Measurements from ENCODE around the gene RFX7.

Gene RFX7

GRCh38 chr15:56052395-56053045 is 191.2 kb downstream of the RFX7 start:
- DNase-seq = no peak
- Mint-ChIP-seq H3K36me3 (ENCODE audit: low read depth) (no peaks in the 10 kb centered on the region), H3K27ac (no peak overlapping the region), H3K9me3 (no peaks in the 10 kb centered on the region), H3K4me3 (no peak overlapping the region), H3K27me3 (ENCODE audit: low read depth, poor library complexity) (peaks cover 4% of the 10 kb centered on the region), H3K4me1 (peaks cover 8% of the 10 kb centered on the region)
- TF ChIP-seq, protein P1, sequence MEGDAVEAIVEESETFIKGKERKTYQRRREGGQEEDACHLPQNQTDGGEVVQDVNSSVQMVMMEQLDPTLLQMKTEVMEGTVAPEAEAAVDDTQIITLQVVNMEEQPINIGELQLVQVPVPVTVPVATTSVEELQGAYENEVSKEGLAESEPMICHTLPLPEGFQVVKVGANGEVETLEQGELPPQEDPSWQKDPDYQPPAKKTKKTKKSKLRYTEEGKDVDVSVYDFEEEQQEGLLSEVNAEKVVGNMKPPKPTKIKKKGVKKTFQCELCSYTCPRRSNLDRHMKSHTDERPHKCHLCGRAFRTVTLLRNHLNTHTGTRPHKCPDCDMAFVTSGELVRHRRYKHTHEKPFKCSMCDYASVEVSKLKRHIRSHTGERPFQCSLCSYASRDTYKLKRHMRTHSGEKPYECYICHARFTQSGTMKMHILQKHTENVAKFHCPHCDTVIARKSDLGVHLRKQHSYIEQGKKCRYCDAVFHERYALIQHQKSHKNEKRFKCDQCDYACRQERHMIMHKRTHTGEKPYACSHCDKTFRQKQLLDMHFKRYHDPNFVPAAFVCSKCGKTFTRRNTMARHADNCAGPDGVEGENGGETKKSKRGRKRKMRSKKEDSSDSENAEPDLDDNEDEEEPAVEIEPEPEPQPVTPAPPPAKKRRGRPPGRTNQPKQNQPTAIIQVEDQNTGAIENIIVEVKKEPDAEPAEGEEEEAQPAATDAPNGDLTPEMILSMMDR (IDR thresholded peaks at IDR 0.05) = peak; percentile 78

DNA sequence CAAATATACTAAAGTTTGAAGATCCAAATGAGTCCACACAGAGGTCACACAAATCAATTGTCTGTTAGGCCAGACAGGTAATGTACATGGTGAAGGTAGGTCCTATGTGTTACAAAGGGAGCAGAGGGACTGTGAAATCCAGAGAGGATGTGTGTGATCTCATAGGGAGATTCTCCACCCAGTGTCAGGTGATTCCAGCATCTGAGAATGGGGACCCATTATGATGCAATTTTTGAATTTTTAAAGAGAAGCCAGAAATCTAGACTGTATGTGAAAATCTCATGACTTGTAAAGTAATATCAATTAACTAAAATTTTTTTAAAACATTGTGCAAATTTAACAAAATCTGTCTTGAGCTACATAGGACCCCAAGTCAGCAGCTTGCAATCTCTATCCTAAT is 192.0 kb downstream of the RFX7 start:
- peaks cover 2% of the 10 kb centered on the region for H3K9me3 Mint-ChIP-seq
- H3K4me1 Mint-ChIP-seq = peaks cover 8% of the 10 kb centered on the region
- no peak for DNase-seq
- peaks cover 4% of the 10 kb centered on the region for H3K27me3 Mint-ChIP-seq (ENCODE audit: low read depth, poor library complexity)
- TF ChIP-seq, protein P1 (IDR thresholded peaks at IDR 0.05) = no peak
- no peaks in the 10 kb centered on the region for H3K36me3 Mint-ChIP-seq (ENCODE audit: low read depth)
- no peak overlapping the region for H3K27ac Mint-ChIP-seq
- H3K4me3 Mint-ChIP-seq = no peak overlapping the region

- no peaks in the 10 kb centered on the region for H3K36me3 Mint-ChIP-seq (ENCODE audit: low read depth)
- no peak overlapping the region for H3K4me3 Mint-ChIP-seq
- peaks cover 8% of the 10 kb centered on the region for H3K4me1 Mint-ChIP-seq
- no peak overlapping the region for H3K27ac Mint-ChIP-seq
- no peak for DNase-seq
- TF ChIP-seq, protein P1 (IDR thresholded peaks at IDR 0.05) = no peak
- peaks cover 7% of the 10 kb centered on the region for H3K9me3 Mint-ChIP-seq
- peaks cover 4% of the 10 kb centered on the region for H3K27me3 Mint-ChIP-seq (ENCODE audit: low read depth, poor library complexity)
These were observed 194.1 kb downstream of the RFX7 start for GRCh38 chr15:56049577-56049976.

- peaks cover 7% of the 10 kb centered on the region for H3K4me1 Mint-ChIP-seq
- H3K4me3 Mint-ChIP-seq = no peak overlapping the region
- peaks cover 4% of the 10 kb centered on the region for H3K27me3 Mint-ChIP-seq (ENCODE audit: low read depth, poor library complexity)
- DNase-seq = no peak
- H3K9me3 Mint-ChIP-seq = peaks cover 7% of the 10 kb centered on the region
- peaks cover 4% of the 10 kb centered on the region for H3K36me3 Mint-ChIP-seq (ENCODE audit: low read depth)
- no peak overlapping the region for H3K27ac Mint-ChIP-seq
- TF ChIP-seq, protein P1 (IDR thresholded peaks at IDR 0.05) = no peak
These were observed 196.3 kb downstream of the RFX7 start for GRCh38 chr15:56047354-56047753.

DNA sequence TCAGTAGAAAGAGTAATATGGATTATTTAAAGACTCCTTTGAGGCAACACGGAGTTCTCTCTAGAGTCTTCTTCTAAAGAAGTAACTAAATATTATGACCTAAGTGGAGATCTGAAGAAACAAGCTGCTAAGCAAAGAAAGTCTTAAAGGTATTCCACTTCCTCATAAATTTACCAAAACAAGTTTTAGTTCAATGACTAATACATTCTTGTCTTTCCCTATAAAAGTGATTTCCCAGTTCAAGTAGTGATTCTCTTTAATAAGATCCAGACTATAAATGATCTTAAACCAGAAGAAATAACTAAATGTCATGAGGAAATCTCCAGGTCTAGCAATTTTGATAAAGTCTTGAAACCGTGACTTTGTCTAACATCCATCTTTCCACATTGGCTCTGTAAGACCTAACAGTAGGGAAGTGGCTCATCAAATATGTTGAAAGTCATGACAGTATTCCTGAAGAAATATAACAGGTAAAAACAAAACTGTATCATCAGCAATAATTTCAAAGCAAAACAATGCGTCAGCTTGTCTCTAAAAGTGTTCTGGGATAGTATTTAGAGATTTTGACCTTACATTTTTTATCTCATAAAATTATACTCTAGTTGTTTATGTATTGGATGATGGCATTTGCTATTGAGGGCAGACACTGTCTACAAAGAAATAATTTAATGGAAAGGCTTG is 198.5 kb downstream of the RFX7 start:
- TF ChIP-seq, protein P1 (IDR thresholded peaks at IDR 0.05) = no peak
- peaks cover 7% of the 10 kb centered on the region for H3K9me3 Mint-ChIP-seq
- H3K27me3 Mint-ChIP-seq (ENCODE audit: low read depth, poor library complexity) = peaks cover 4% of the 10 kb centered on the region
- H3K4me1 Mint-ChIP-seq = peaks cover 15% of the 10 kb centered on the region
- no peak for DNase-seq
- H3K4me3 Mint-ChIP-seq = no peak overlapping the region
- peaks cover 4% of the 10 kb centered on the region for H3K36me3 Mint-ChIP-seq (ENCODE audit: low read depth)
- H3K27ac Mint-ChIP-seq = no peak overlapping the region

All from nephron progenitor cell (in vitro differentiated cells).